Smooth muscle cell (in vitro differentiated cells): ENCODE data around the gene CLCN2. TPM values are rescaled to one million over a fixed set of nuclear protein-coding genes. Genes with fewer than 3 reads are reported as not detected.

Experiments used
- DNase-seq: peaks from one replicate; lab custom pipeline; 2025; ENCODE audit not compliant: unreplicated experiment; lab: John Stamatoyannopoulos, UW
- H2AFZ ChIP-seq: fragments of 200-600 bp; sonication (generic); 2 replicates; pipeline ENCODE4 v1.6.0; 2016; ENCODE audit warnings: antibody characterized with exemption, low read depth, mild to moderate bottlenecking
- H3F3A ChIP-seq: fragments of 200-600 bp; sonication (generic); 2 replicates; pipeline ENCODE4 v1.6.0; 2017; ENCODE audit warnings: antibody characterized with exemption, low read depth
- H3K27ac ChIP-seq: fragments of 200-600 bp; sonication (generic); 2 replicates; pipeline ENCODE4 v1.5.1; 2016; ENCODE audit warnings: low read depth, mild to moderate bottlenecking
- H3K27me3 ChIP-seq: fragments of 200-600 bp; sonication (generic); 2 replicates; pipeline ENCODE4 v1.6.1; 2016; ENCODE audit warnings: low read depth, mild to moderate bottlenecking
- H3K36me3 ChIP-seq: fragments of 200-600 bp; sonication (generic); 2 replicates; pipeline ENCODE4 v1.5.1; 2016; ENCODE audit warnings: low read depth
- H3K4me1 ChIP-seq: fragments of 200-600 bp; sonication (generic); 2 replicates; pipeline ENCODE4 v1.5.1; 2016; ENCODE audit warnings: low read depth
- H3K4me2 ChIP-seq: fragments of 200-600 bp; sonication (generic); 2 replicates; pipeline ENCODE4 v1.6.0; 2016; ENCODE audit warnings: mild to moderate bottlenecking
- H3K4me3 ChIP-seq: fragments of 200-600 bp; sonication (generic); 2 replicates; pipeline ENCODE4 v1.5.1; 2016; ENCODE audit warnings: mild to moderate bottlenecking
- H3K79me2 ChIP-seq: fragments of 200-600 bp; sonication (generic); 2 replicates; pipeline ENCODE4 v1.6.0; 2016; ENCODE audit warnings: low read depth, mild to moderate bottlenecking
- H3K9ac ChIP-seq: fragments of 200-600 bp; sonication (generic); 2 replicates; pipeline ENCODE4 v1.6.0; 2016; ENCODE audit warnings: low read depth
- H3K9me3 ChIP-seq: fragments of 200-600 bp; sonication (generic); replicated peaks from 2 replicates; pipeline ENCODE4 v1.5.1; 2016; ENCODE audit warnings: low read depth
- H4K20me1 ChIP-seq: fragments of 200-600 bp; sonication (generic); 2 replicates; pipeline ENCODE4 v1.6.0; 2016; ENCODE audit warnings: low read depth
- CTCF ChIP-seq: fragments of 200-600 bp; sonication (generic); IDR thresholded peaks from 2 replicates; pipeline ENCODE4 v1.5.1; 2017; ENCODE audit warnings: borderline replicate concordance, mild to moderate bottlenecking, antibody characterized with exemption; ENCODE audit not compliant: insufficient read depth, poor library complexity, severe bottlenecking
- WGBS: methylation state at CpG from one replicate; pipeline ENCODE4 v1.1.7; 2016; ENCODE audit warnings: low lambda C conversion rate; 5-methylcytosine and 5-hydroxymethylcytosine counted together
- polyA plus RNA-seq: library from polyadenylated mRNA; unstranded; fragments of >200 nt; fragmentation: Nextera tagmentation; extraction: Ambion mirVana; gene quantifications from 2 replicates; pipeline ENCODE4 v1.2.1, GENCODE V29; 2016
- total RNA-seq: library from RNA; depleted of rRNA; stranded (reverse); fragments of >200 nt; gene quantifications from 2 replicates; pipeline ENCODE4 v1.2.3, GENCODE V29; 2014

The CLCN2 gene
- total and polyA plus RNA-seq, 2 experiments from 2014 or later, result 4.1 to 4.5 TPM

- peak overlapping the region; percentile 67 for H3K4me2 ChIP-seq
- H3K4me3 ChIP-seq, result no peak overlapping the region
- H4K20me1 ChIP-seq, result peaks cover 34% of the 10 kb centered on the region
- WGBS, result 39% methylated on average over 14 of the region's 14 CpGs
- no peaks in the 10 kb centered on the region for H3K79me2 ChIP-seq
- H3K27ac ChIP-seq, result peak overlapping the region; percentile 19
- H3F3A ChIP-seq, result peaks cover 17% of the 10 kb centered on the region
- H3K4me1 ChIP-seq, result peaks cover 21% of the 10 kb centered on the region
- H3K9me3 ChIP-seq, result no peaks in the 10 kb centered on the region
- H3K27me3 ChIP-seq, result no peaks in the 10 kb centered on the region
- H3K36me3 ChIP-seq, result no peaks in the 10 kb centered on the region
- no peak for DNase-seq
- H2AFZ ChIP-seq, result no peak overlapping the region
- peak; percentile 40 for TF ChIP-seq CTCF
- no peak overlapping the region for H3K9ac ChIP-seq
Observed at GRCh38 chr3:184345317-184346144, 15.9 kb downstream of the CLCN2 start.

DNA sequence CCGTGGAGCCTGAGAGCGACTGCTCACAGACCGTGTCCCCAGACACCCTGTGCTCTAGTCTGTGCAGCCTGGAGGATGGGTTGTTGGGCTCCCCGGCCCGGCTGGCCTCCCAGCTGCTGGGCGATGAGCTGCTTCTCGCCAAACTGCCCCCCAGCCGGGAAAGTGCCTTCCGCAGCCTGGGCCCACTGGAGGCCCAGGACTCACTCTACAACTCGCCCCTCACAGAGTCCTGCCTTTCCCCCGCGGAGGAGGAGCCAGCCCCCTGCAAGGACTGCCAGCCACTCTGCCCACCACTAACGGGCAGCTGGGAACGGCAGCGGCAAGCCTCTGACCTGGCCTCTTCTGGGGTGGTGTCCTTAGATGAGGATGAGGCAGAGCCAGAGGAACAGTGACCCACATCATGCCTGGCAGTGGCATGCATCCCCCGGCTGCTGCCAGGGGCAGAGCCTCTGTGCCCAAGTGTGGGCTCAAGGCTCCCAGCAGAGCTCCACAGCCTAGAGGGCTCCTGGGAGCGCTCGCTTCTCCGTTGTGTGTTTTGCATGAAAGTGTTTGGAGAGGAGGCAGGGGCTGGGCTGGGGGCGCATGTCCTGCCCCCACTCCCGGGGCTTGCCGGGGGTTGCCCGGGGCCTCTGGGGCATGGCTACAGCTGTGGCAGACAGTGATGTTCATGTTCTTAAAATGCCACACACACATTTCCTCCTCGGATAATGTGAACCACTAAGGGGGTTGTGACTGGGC, 16.7 kb downstream of the CLCN2 start:
- Histone ChIP-seq H3K9me3 (no peaks in the 10 kb centered on the region), H3K79me2 (no peaks in the 10 kb centered on the region), H3K27me3 (no peaks in the 10 kb centered on the region), H3K9ac (no peak overlapping the region), H4K20me1 (peaks cover 42% of the 10 kb centered on the region), H3K27ac (no peak overlapping the region), H3K4me1 (peaks cover 21% of the 10 kb centered on the region), H3K4me2 (no peak overlapping the region), H2AFZ (no peak overlapping the region), H3F3A (peaks cover 17% of the 10 kb centered on the region), H3K4me3 (no peak overlapping the region), H3K36me3 (no peaks in the 10 kb centered on the region)
- WGBS, result 91% methylated on average over 24 of the region's 24 CpGs
- DNase-seq, result no peak
- no peak for TF ChIP-seq CTCF

- no peak for DNase-seq
- Histone ChIP-seq H3K4me1 (peaks cover 24% of the 10 kb centered on the region), H3K36me3 (no peaks in the 10 kb centered on the region), H3K27ac (no peak overlapping the region), H3K4me2 (no peak overlapping the region), H3K79me2 (peaks cover 1% of the 10 kb centered on the region), H4K20me1 (peaks cover 49% of the 10 kb centered on the region), H3K27me3 (no peaks in the 10 kb centered on the region), H3K9ac (no peak overlapping the region), H3F3A (peaks cover 8% of the 10 kb centered on the region), H2AFZ (no peak overlapping the region), H3K9me3 (no peaks in the 10 kb centered on the region), H3K4me3 (no peak overlapping the region)
- no peak for TF ChIP-seq CTCF
- WGBS, result 91% methylated on average over 5 of the region's 5 CpGs
Observed at GRCh38 chr3:184343200-184343876, 18.1 kb downstream of the CLCN2 start.
